Measurements from ENCODE around the gene TEX30. TPM values are rescaled to one million over a fixed set of nuclear protein-coding genes. Genes with fewer than 3 reads are reported as not detected.

TEX30 gene
- total RNA-seq, 6 experiments from 2014 or later = 9.0 to 19.4 (median 16.2) TPM

DNA sequence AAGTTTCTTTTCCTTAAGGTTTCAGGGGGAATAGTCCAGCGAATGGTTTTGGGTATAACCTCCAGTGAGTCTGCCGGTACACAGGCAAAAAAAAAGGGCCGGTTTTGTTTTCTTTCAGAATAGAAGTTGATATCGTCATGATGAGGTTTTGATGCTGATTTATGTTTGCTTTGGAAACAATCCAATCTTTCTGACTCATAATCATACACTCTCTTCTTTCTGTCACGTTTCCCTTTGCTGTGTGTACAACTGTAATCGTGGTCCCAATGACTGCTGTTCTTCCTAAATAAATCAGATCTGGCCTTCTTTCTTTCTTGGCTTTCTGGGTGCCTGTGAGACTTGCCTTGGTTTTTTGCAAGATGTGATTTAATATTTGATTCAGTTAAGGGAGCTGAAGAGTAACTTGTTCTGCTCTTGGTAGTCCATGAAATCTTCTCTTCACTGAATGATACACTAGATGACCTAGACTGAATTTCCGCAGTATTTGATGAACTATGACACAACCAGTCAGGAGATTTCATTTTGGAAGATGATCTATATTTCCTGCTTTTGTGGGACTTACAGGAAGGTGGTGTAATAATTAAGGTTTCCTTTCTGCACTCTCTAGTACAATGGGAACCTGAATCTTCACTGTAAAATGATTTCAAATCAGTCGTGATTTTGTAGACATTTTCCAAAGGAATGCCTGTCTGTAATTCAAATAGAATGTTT is 43.9 kb downstream of the TEX30 start:
- peaks cover 7% of the 10 kb centered on the region; the same call in 1 of the 2 replicates for H3K4me1 Mint-ChIP-seq (ENCODE audit: low read depth)
- H3K27ac Mint-ChIP-seq = no peak overlapping the region
- H3K9me3 Mint-ChIP-seq = no peaks in the 10 kb centered on the region
- TF ChIP-seq, protein P1, sequence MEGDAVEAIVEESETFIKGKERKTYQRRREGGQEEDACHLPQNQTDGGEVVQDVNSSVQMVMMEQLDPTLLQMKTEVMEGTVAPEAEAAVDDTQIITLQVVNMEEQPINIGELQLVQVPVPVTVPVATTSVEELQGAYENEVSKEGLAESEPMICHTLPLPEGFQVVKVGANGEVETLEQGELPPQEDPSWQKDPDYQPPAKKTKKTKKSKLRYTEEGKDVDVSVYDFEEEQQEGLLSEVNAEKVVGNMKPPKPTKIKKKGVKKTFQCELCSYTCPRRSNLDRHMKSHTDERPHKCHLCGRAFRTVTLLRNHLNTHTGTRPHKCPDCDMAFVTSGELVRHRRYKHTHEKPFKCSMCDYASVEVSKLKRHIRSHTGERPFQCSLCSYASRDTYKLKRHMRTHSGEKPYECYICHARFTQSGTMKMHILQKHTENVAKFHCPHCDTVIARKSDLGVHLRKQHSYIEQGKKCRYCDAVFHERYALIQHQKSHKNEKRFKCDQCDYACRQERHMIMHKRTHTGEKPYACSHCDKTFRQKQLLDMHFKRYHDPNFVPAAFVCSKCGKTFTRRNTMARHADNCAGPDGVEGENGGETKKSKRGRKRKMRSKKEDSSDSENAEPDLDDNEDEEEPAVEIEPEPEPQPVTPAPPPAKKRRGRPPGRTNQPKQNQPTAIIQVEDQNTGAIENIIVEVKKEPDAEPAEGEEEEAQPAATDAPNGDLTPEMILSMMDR (IDR thresholded peaks at IDR 0.05) = no peak
- H3K4me3 Mint-ChIP-seq = no peak overlapping the region
- no peaks in the 10 kb centered on the region for H3K36me3 Mint-ChIP-seq (ENCODE audit: low read depth)
- DNase-seq = peak; percentile 18
- peaks cover 17% of the 10 kb centered on the region for H3K27me3 Mint-ChIP-seq (ENCODE audit: insufficient read depth)

DNA sequence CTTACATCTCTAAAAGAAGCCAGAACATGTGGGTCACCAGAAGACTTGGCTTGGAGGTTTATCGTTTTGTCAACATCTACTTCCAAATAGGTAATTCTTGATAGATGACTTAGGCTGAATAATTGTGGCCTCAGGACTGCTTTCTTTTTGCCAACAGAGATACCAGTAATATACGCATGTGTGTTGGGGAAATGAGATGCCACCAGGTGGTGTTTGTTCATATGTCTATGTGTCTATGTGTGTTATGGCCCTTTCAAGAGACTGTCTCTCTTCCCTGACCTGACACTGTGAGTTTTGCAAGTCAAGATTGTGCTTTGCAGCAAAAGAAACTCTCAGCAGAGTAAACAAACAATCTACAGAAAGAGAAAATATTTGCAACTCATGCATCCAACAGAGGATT is 47.2 kb downstream of the TEX30 start:
- Mint-ChIP-seq H3K27me3 (ENCODE audit: insufficient read depth) (peaks cover 13% of the 10 kb centered on the region), H3K36me3 (ENCODE audit: low read depth) (no peaks in the 10 kb centered on the region), H3K9me3 (no peaks in the 10 kb centered on the region), H3K27ac (no peak overlapping the region), H3K4me3 (no peak overlapping the region), H3K4me1 (ENCODE audit: low read depth) (peaks cover 11% of the 10 kb centered on the region; the same call in 1 of the 2 replicates)
- TF ChIP-seq, protein P1 (IDR thresholded peaks at IDR 0.05) = peak; percentile 26; the same call in 1 of the 2 replicates
- no peak for DNase-seq

DNA sequence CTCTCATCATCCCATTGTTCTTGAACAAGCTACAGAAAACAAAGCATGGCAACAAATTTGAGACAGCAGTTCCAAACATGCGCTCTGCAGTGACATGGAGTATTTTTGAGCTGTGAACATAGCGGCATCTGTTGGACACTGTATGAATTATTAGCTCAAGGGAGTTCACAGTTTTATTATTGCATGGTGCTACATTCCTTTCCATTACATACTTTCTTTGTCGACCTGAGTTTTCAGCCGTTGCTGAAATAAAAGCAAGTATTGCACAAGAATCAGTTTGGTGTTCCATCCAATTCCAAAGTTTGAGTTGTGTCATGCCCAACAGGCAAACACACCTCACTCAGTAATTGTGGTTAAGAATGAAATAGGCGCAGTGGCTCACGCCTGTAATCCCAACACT is 48.7 kb downstream of the TEX30 start:
- Mint-ChIP-seq H3K4me1 (ENCODE audit: low read depth) (peaks cover 10% of the 10 kb centered on the region; the same call in 1 of the 2 replicates), H3K27ac (no peak overlapping the region), H3K9me3 (no peaks in the 10 kb centered on the region), H3K27me3 (ENCODE audit: insufficient read depth) (peaks cover 6% of the 10 kb centered on the region), H3K36me3 (ENCODE audit: low read depth) (no peaks in the 10 kb centered on the region), H3K4me3 (no peak overlapping the region)
- TF ChIP-seq, protein P1 (IDR thresholded peaks at IDR 0.05) = peak; percentile 73
- peak; percentile 38 for DNase-seq

GRCh38 chr13:102721800-102722231 is 51.8 kb downstream of the TEX30 start:
- Mint-ChIP-seq H3K27me3 (ENCODE audit: insufficient read depth) (peaks cover 13% of the 10 kb centered on the region), H3K27ac (no peak overlapping the region), H3K9me3 (no peaks in the 10 kb centered on the region), H3K4me1 (ENCODE audit: low read depth) (peaks cover 4% of the 10 kb centered on the region; the same call in 1 of the 2 replicates), H3K4me3 (no peak overlapping the region), H3K36me3 (ENCODE audit: low read depth) (no peaks in the 10 kb centered on the region)
- TF ChIP-seq, protein P1 (IDR thresholded peaks at IDR 0.05) = no peak
- DNase-seq = peak; percentile 18

GRCh38 chr13:102718746-102719145 is 54.8 kb downstream of the TEX30 start:
- Mint-ChIP-seq H3K27me3 (ENCODE audit: insufficient read depth) (peaks cover 17% of the 10 kb centered on the region), H3K36me3 (ENCODE audit: low read depth) (0 out of 2 replicates have a peak, but pooled peaks cover 4% of the 10 kb centered on the region), H3K9me3 (no peaks in the 10 kb centered on the region), H3K27ac (no peak overlapping the region), H3K4me1 (ENCODE audit: low read depth) (peaks cover 4% of the 10 kb centered on the region; the same call in 1 of the 2 replicates), H3K4me3 (no peak overlapping the region)
- TF ChIP-seq, protein P1 (IDR thresholded peaks at IDR 0.05) = no peak
- no peak for DNase-seq

Other genes starting within 250 kb of the TEX30 start
- 10 to 100 TPM; 41.9 to 52.5 (median 44.6) TPM for gene TPP2, start 176.8 kb downstream of the TEX30 start, total RNA-seq (2021; fragmentation: NEBNext Ultra II Directional; extraction: Animal tissue kit (Norgen Biotek cat#: 25700))
- gene METTL21C, start 78.7 kb downstream of the TEX30 start, total RNA-seq (2021; fragmentation: NEBNext Ultra II Directional; extraction: Animal tissue kit (Norgen Biotek cat#: 25700)) = not detected
- 10 to 100 TPM; 12.0 to 26.8 (median 13.8) TPM for gene POGLUT2, start 25.2 kb upstream of the TEX30 start, total RNA-seq (2021; fragmentation: NEBNext Ultra II Directional; extraction: Animal tissue kit (Norgen Biotek cat#: 25700))
- 10 to 100 TPM; 16.6 to 24.0 (median 18.9) TPM for gene BIVM, start 25.3 kb upstream of the TEX30 start, total RNA-seq (2021; fragmentation: NEBNext Ultra II Directional; extraction: Animal tissue kit (Norgen Biotek cat#: 25700))
- 10 to 100 TPM; 54.1 to 64.4 (median 59.8) TPM for gene ERCC5, start 72.2 kb upstream of the TEX30 start, total RNA-seq (2021; fragmentation: NEBNext Ultra II Directional; extraction: Animal tissue kit (Norgen Biotek cat#: 25700))